ENCODE results near the gene TLCD3A. TPM values are rescaled to one million over a fixed set of nuclear protein-coding genes. Genes with fewer than 3 reads are reported as not detected.

TLCD3A gene
- polyA plus RNA-seq, 3 donors = 28.0 to 31.9 (median 31.0) TPM

Other genes with a start within 250 kb of the TLCD3A start
- 10 to 100 TPM; 30.4 to 34.6 (median 31.1) TPM for gene VPS53, start 17.8 kb upstream of the TLCD3A start, polyA plus RNA-seq (ENCODE audit: insufficient read length in 3 of 3)
- gene GEMIN4, start 19.7 kb downstream of the TLCD3A start, polyA plus RNA-seq (ENCODE audit: insufficient read length in 3 of 3) = 10 to 100 TPM; 21.1 to 24.7 (median 21.7) TPM
- 100 to 1,000 TPM; 113 to 126 (median 123) TPM for gene GLOD4, start 49.7 kb downstream of the TLCD3A start, polyA plus RNA-seq (ENCODE audit: insufficient read length in 3 of 3)
- gene MRM3, start 49.8 kb downstream of the TLCD3A start, polyA plus RNA-seq (ENCODE audit: insufficient read length in 3 of 3) = 10 to 100 TPM; 20.0 to 20.7 (median 20.1) TPM
- 10 to 100 TPM; 29.9 to 38.5 (median 33.1) TPM for gene NXN, start 247.2 kb downstream of the TLCD3A start, polyA plus RNA-seq (ENCODE audit: insufficient read length in 3 of 3)